Measurements from ENCODE around the gene NKD2. TPM values are rescaled to one million over a fixed set of nuclear protein-coding genes. Genes with fewer than 3 reads are reported as not detected.

The NKD2 gene
- total and polyA plus RNA-seq, 9 of the 15 experiments (the other 6 are each of a cell fraction or from before 2014, with no cell fraction given): 0.09 to 0.64 (median 0.27) TPM; not detected in 5

GRCh38 chr5:963673-964531, 44.7 kb upstream of the NKD2 start (continued):
- no peak for TF ChIP-seq ZNF518B (CRISPR knock-in tag; IDR thresholded peaks at IDR 0.05)
- TF ChIP-seq TCFL5 (CRISPR knock-in tag; conservative IDR thresholded peaks at IDR 0.05): no peak; the same call in 1 of the 2 replicates
- TF ChIP-seq CHD1 (IDR thresholded peaks at IDR 0.05; ENCODE audit: low read length): no peak
- TF ChIP-seq ZBTB1 (CRISPR knock-in tag; IDR thresholded peaks at IDR 0.05; ENCODE audit: borderline replicate concordance, low read depth): peak; percentile 97
- TF ChIP-seq ZNF740 (CRISPR knock-in tag; IDR thresholded peaks at IDR 0.05): no peak
- TF ChIP-seq ZNF740 (tag; IDR thresholded peaks at IDR 0.05): no peak
- TF ChIP-seq PML (IDR thresholded peaks at IDR 0.05; ENCODE audit: low read length): no peak
- TF ChIP-seq CHD7 (IDR thresholded peaks at IDR 0.05; ENCODE audit: low read depth, low read length): no peak
- TF ChIP-seq LCOR (CRISPR knock-in tag; IDR thresholded peaks at IDR 0.05): no peak
- no peak for TF ChIP-seq PHB2 (IDR thresholded peaks at IDR 0.05; ENCODE audit: low read depth)
- peak; percentile 63; the same call in 1 of the 2 replicates for TF ChIP-seq ATF7 (IDR thresholded peaks at IDR 0.05)

All from K562 (cell line).